ENCODE data around the gene ST8SIA1. TPM values are rescaled to one million over a fixed set of nuclear protein-coding genes. Genes with fewer than 3 reads are reported as not detected.

ST8SIA1 gene
- total RNA-seq, 1 donor from 2014 or later, result 7.7 TPM

- FAIRE-seq, result no peak
- Histone ChIP-seq H3K4me2 (ENCODE audit: low read length) (no peak overlapping the region), H3K36me3 (ENCODE audit: insufficient read depth, low read length) (no peaks in the 10 kb centered on the region), H3K27ac (ENCODE audit: low read depth, low read length) (no peak overlapping the region), H3K4me3 (ENCODE audit: insufficient read depth, low read depth, low read length) (no peak overlapping the region), H3K9me3 (ENCODE audit: insufficient read depth, low read depth, low read length) (no peaks in the 10 kb centered on the region), H4K20me1 (ENCODE audit: insufficient read depth, low read length) (no peaks in the 10 kb centered on the region), H3K4me1 (ENCODE audit: insufficient read depth, low read length) (no peaks in the 10 kb centered on the region), H3K79me2 (ENCODE audit: insufficient read depth, low read length) (no peaks in the 10 kb centered on the region), H3K9ac (ENCODE audit: low read length) (no peak overlapping the region), H2AFZ (ENCODE audit: low read depth, low read length) (no peak overlapping the region), H3K27me3 (ENCODE audit: insufficient read depth, low read length) (no peaks in the 10 kb centered on the region)
- Mint-ChIP-seq H3K36me3 (ENCODE audit: low read depth, unreplicated experiment) (no peaks in the 10 kb centered on the region), H3K4me1 (ENCODE audit: low read depth, unreplicated experiment) (peaks cover 1% of the 10 kb centered on the region), H3K27ac (ENCODE audit: unreplicated experiment) (no peak overlapping the region), H3K9me3 (ENCODE audit: unreplicated experiment) (no peaks in the 10 kb centered on the region), H3K27me3 (ENCODE audit: low read depth, unreplicated experiment) (no peaks in the 10 kb centered on the region), H3K4me3 (ENCODE audit: unreplicated experiment) (no peak overlapping the region)
- no peak for TF ChIP-seq CTCF (IDR thresholded peaks at IDR 0.05; ENCODE audit: insufficient read depth, low read depth, low read length)
- TF ChIP-seq EZH2 (IDR thresholded peaks at IDR 0.05; ENCODE audit: insufficient read depth, low read length), result no peak
- no peak for DNase-seq (ENCODE audit: low read depth)
Observed at GRCh38 chr12:22172501-22172900, 162.0 kb downstream of the ST8SIA1 start.

- H3K4me3 ChIP-seq (ENCODE audit: insufficient read depth, low read depth, low read length), result no peak overlapping the region
- no peaks in the 10 kb centered on the region for H3K79me2 ChIP-seq (ENCODE audit: insufficient read depth, low read length)
- H3K4me1 ChIP-seq (ENCODE audit: insufficient read depth, low read length), result no peaks in the 10 kb centered on the region
- H3K27me3 ChIP-seq (ENCODE audit: insufficient read depth, low read length), result no peaks in the 10 kb centered on the region
- Mint-ChIP-seq H3K27ac (ENCODE audit: unreplicated experiment) (no peak overlapping the region), H3K9me3 (ENCODE audit: unreplicated experiment) (no peaks in the 10 kb centered on the region), H3K36me3 (ENCODE audit: low read depth, unreplicated experiment) (no peaks in the 10 kb centered on the region), H3K27me3 (ENCODE audit: low read depth, unreplicated experiment) (no peaks in the 10 kb centered on the region), H3K4me3 (ENCODE audit: unreplicated experiment) (no peak overlapping the region), H3K4me1 (ENCODE audit: low read depth, unreplicated experiment) (peaks cover 1% of the 10 kb centered on the region)
- no peak overlapping the region for H2AFZ ChIP-seq (ENCODE audit: low read depth, low read length)
- H3K9me3 ChIP-seq (ENCODE audit: insufficient read depth, low read depth, low read length), result no peaks in the 10 kb centered on the region
- DNase-seq (ENCODE audit: low read depth) (no peak), FAIRE-seq (no peak)
- TF ChIP-seq CTCF (IDR thresholded peaks at IDR 0.05; ENCODE audit: insufficient read depth, low read depth, low read length) (no peak), EZH2 (IDR thresholded peaks at IDR 0.05; ENCODE audit: insufficient read depth, low read length) (no peak)
- H3K4me2 ChIP-seq (ENCODE audit: low read length), result no peak overlapping the region
- H3K27ac ChIP-seq (ENCODE audit: low read depth, low read length), result no peak overlapping the region
- no peaks in the 10 kb centered on the region for H4K20me1 ChIP-seq (ENCODE audit: insufficient read depth, low read length)
- no peak overlapping the region for H3K9ac ChIP-seq (ENCODE audit: low read length)
- no peaks in the 10 kb centered on the region for H3K36me3 ChIP-seq (ENCODE audit: insufficient read depth, low read length)
Observed at GRCh38 chr12:22169376-22169775, 165.1 kb downstream of the ST8SIA1 start.

GRCh38 chr12:22164139-22164538, 170.4 kb downstream of the ST8SIA1 start:
- FAIRE-seq, result no peak

More at GRCh38 chr12:22164139-22164538, 170.4 kb downstream of the ST8SIA1 start:
- no peaks in the 10 kb centered on the region for H3K36me3 Mint-ChIP-seq (ENCODE audit: low read depth, unreplicated experiment)
- Histone ChIP-seq H3K4me1 (ENCODE audit: insufficient read depth, low read length) (no peaks in the 10 kb centered on the region), H3K4me3 (ENCODE audit: insufficient read depth, low read depth, low read length) (no peak overlapping the region), H3K79me2 (ENCODE audit: insufficient read depth, low read length) (no peaks in the 10 kb centered on the region), H3K9ac (ENCODE audit: low read length) (no peak overlapping the region), H3K4me2 (ENCODE audit: low read length) (no peak overlapping the region), H4K20me1 (ENCODE audit: insufficient read depth, low read length) (no peaks in the 10 kb centered on the region), H3K36me3 (ENCODE audit: insufficient read depth, low read length) (no peaks in the 10 kb centered on the region), H3K9me3 (ENCODE audit: insufficient read depth, low read depth, low read length) (no peaks in the 10 kb centered on the region), H3K27ac (ENCODE audit: low read depth, low read length) (no peak overlapping the region), H3K27me3 (ENCODE audit: insufficient read depth, low read length) (no peaks in the 10 kb centered on the region), H2AFZ (ENCODE audit: low read depth, low read length) (no peak overlapping the region)
- no peak for DNase-seq (ENCODE audit: low read depth)
- H3K4me3 Mint-ChIP-seq (ENCODE audit: unreplicated experiment), result no peak overlapping the region
- no peaks in the 10 kb centered on the region for H3K4me1 Mint-ChIP-seq (ENCODE audit: low read depth, unreplicated experiment)
- H3K27ac Mint-ChIP-seq (ENCODE audit: unreplicated experiment), result no peak overlapping the region
- no peaks in the 10 kb centered on the region for H3K27me3 Mint-ChIP-seq (ENCODE audit: low read depth, unreplicated experiment)
- peaks cover 4% of the 10 kb centered on the region for H3K9me3 Mint-ChIP-seq (ENCODE audit: unreplicated experiment)
- TF ChIP-seq EZH2 (IDR thresholded peaks at IDR 0.05; ENCODE audit: insufficient read depth, low read length) (no peak), CTCF (IDR thresholded peaks at IDR 0.05; ENCODE audit: insufficient read depth, low read depth, low read length) (no peak)
